Measurements from ENCODE around the gene SLC16A1. TPM values are rescaled to one million over a fixed set of nuclear protein-coding genes. Genes with fewer than 3 reads are reported as not detected.

The SLC16A1 gene
- total and polyA plus RNA-seq, 2 of the 8 experiments (the other 6 are each of a cell fraction or from before 2014, with no cell fraction given), result 435 to 545 TPM

DNA sequence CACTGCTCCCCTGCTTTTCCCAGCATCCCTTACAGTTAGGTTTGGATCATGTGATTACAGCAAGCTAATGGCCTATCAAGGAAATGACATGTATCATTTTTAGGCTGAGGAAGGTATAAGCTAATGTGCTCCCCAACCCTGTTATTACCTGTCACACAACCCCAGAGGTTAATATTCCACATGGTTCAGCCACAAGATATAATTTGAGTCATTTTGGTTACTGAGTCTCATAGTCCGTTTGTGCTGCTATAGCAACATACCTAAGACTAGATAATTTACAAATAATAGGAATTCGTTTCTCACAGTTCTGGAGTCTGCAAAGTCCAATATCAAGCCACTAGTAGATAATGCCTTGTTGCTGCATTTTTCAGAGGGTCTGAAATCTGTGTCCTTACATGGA lies 29.1 kb upstream of the SLC16A1 start (continued):
- no peak for TF ChIP-seq POU5F1 (IDR thresholded peaks at IDR 0.05; ENCODE audit: low read depth, low read length)

Measured in H1 (cell line).